Spleen (tissue), 7 donors: ENCODE results near the gene MID1.

Experiments used
- CTCF ChIP-seq, 11 experiments: fragments of 200-600 bp in 7 of 11; fragments of 450-650 bp in 4 of 11; sonication (generic) in 4 of 11; IDR thresholded peaks in 8 of 11; conservative IDR thresholded peaks in 3 of 11; 1 replicate in 7 of 11; 2 replicates in 4 of 11; pipeline versions ENCODE4 v1.4.0 to v1.8.0; 2016 to 2021; ENCODE audit warnings: antibody characterized with exemption in 11 of 11, inconsistent platforms in 4 of 11, mild to moderate bottlenecking in 1 of 11
- POLR2A ChIP-seq, 3 donors: fragments of 450-650 bp; IDR thresholded peaks; one replicate each; pipeline ENCODE4 v1.5.1; 2017; ENCODE audit warnings: antibody characterized with exemption in 3 of 3, mild to moderate bottlenecking in 1 of 3
- POLR2AphosphoS5 ChIP-seq, 3 donors: sonication (generic); formaldehyde crosslinking; IDR thresholded peaks; one replicate each; pipeline ENCODE4 v1.5.1; 2017; ENCODE audit warnings: antibody characterized with exemption in 3 of 3
- donor health status: DM: no; HTN: no; CAD: no; lungs with moderate emphysema.
- donor health status: DM: no; HTN: no; CAD: no.
- donor health status: DM: no; HTN: no; CAD: no.

GRCh38 chrX:10480861-10481260, 139.5 kb downstream of the MID1 start:
- TF ChIP-seq POLR2A (IDR thresholded peaks at IDR 0.05) (no peak), CTCF (IDR thresholded peaks at IDR 0.05 in 8 of 11, conservative IDR thresholded peaks at IDR 0.05 in 3 of 11) (no peak), POLR2AphosphoS5 (IDR thresholded peaks at IDR 0.05) (no peak)
